PC-3 (cell line): ENCODE measurements around the gene NLGN1. TPM values are rescaled to one million over a fixed set of nuclear protein-coding genes. Genes with fewer than 3 reads are reported as not detected.
"Not testable (repeated sequence)": the region's sequence is repeated elsewhere in the genome, so short reads cannot be mapped to it uniquely, and the experiment has no call there.

Experiments
- ATAC-seq: fragments of 200-7000 bp; cut with Tn5 transposase; 2 replicates; pipeline ENCODE4 v1.9.1; 2020; ENCODE audit warnings: mild to moderate bottlenecking, moderate library complexity
- Bru-seq: library from RNA; stranded (reverse); fragments of 400-500 nt; gene quantifications from one replicate; lab custom pipeline; 2021; lab: Mats Ljungman, UMichigan
- BruChase-seq, 2 experiments: library from RNA; stranded (reverse); fragments of 400-500 nt; gene quantifications; one replicate each; lab custom pipeline; 2021; lab: Mats Ljungman, UMichigan
- BruUV-seq: library from RNA; stranded (reverse); fragments of 400-500 nt; replicated peaks from 2 replicates; lab custom pipeline; 2021; lab: Mats Ljungman, UMichigan
- CTCF ChIA-PET: fragments of 300-600 bp; sonication (Branson Sonifier 250); formaldehyde crosslinking; loops from one replicate; lab custom pipeline; 2022; ENCODE audit warnings: antibody characterized with exemption; lab: Charles Lee
- POLR2A ChIA-PET: fragments of 300-600 bp; sonication (Branson Sonifier 250); formaldehyde crosslinking; loops from one replicate; lab custom pipeline; 2022; ENCODE audit warnings: antibody characterized with exemption; ENCODE audit not compliant: unreplicated experiment; lab: Charles Lee
- DNase-seq: peaks from one replicate; pipeline ENCODE4 v3.0.0-alpha.2; 2015
- H2AFZ ChIP-seq: fragments of 300-600 bp; sonication (generic); 2 replicates; pipeline ENCODE4 v1.6.0; 2016; ENCODE audit warnings: antibody characterized with exemption, low read length
- H3F3A ChIP-seq: fragments of 300-600 bp; sonication (generic); one replicate; pipeline ENCODE4 v1.6.0; 2017; ENCODE audit warnings: antibody characterized with exemption, low read length, control low read depth, mild to moderate bottlenecking; ENCODE audit not compliant: unreplicated experiment
- H3K27ac ChIP-seq: fragments of 300-600 bp; sonication (generic); 2 replicates; pipeline ENCODE4 v1.5.1; 2016; ENCODE audit warnings: mild to moderate bottlenecking, low read length
- H3K27me3 ChIP-seq: fragments of 300-600 bp; sonication (generic); 2 replicates; pipeline ENCODE4 v1.6.1; 2016; ENCODE audit warnings: low read length, mixed read lengths
- H3K36me3 ChIP-seq: fragments of 300-600 bp; sonication (generic); 2 replicates; pipeline ENCODE4 v1.6.1; 2016; ENCODE audit warnings: low read depth, mixed run types, low read length, mixed read lengths
- H3K4me1 ChIP-seq: fragments of 300-600 bp; sonication (generic); 2 replicates; pipeline ENCODE4 v1.5.1; 2016; ENCODE audit warnings: low read length; ENCODE audit not compliant: insufficient read depth
- H3K4me2 ChIP-seq: fragments of 300-600 bp; sonication (generic); 2 replicates; pipeline ENCODE4 v1.6.0; 2016; ENCODE audit warnings: low read length
- H3K4me3 ChIP-seq: fragments of 300-600 bp; sonication (generic); 2 replicates; pipeline ENCODE4 v1.5.1; 2016; ENCODE audit warnings: mild to moderate bottlenecking, low read length, mixed read lengths
- H3K79me2 ChIP-seq: fragments of 300-600 bp; sonication (generic); 2 replicates; pipeline ENCODE4 v1.6.1; 2017; ENCODE audit warnings: low read length, mixed read lengths
- H3K9ac ChIP-seq: fragments of 300-600 bp; sonication (generic); 2 replicates; pipeline ENCODE4 v1.6.0; 2016; ENCODE audit warnings: mild to moderate bottlenecking, low read length
- H3K9me2 ChIP-seq: fragments of 300-600 bp; sonication (generic); replicated peaks from 2 replicates; pipeline ENCODE4 v1.6.1; 2016; ENCODE audit warnings: mixed run types, low read length, mixed read lengths
- H3K9me3 ChIP-seq: fragments of 300-600 bp; sonication (generic); 2 replicates; pipeline ENCODE4 v1.6.1; 2016; ENCODE audit warnings: low read length, mixed read lengths
- H4K20me1 ChIP-seq: fragments of 300-600 bp; sonication (generic); 2 replicates; pipeline ENCODE4 v1.6.1; 2016; ENCODE audit warnings: low read length, mixed read lengths
- EZH2 ChIP-seq: fragments of 300-600 bp; sonication (generic); IDR thresholded peaks from one replicate; pipeline ENCODE4 v1.6.1; 2017; ENCODE audit warnings: antibody characterized with exemption, mild to moderate bottlenecking, low read length; ENCODE audit not compliant: unreplicated experiment
- EZH2phosphoT487 ChIP-seq: fragments of 300-600 bp; sonication (generic); IDR thresholded peaks from 2 replicates; pipeline ENCODE4 v1.6.1; 2018; ENCODE audit warnings: mild to moderate bottlenecking, antibody characterized with exemption, low read length, borderline replicate concordance
- intact Hi-C: fragments of 100-400 bp; cut with micrococcal nuclease; formaldehyde crosslinking; loops from 2 replicates; pipeline ENCODE4 v1.9.0; 2023
- long read RNA-seq: library from polyadenylated mRNA; unstranded; transcript quantifications from one replicate; pipeline ENCODE4 v2.0.0, GENCODE V29; 2021; ENCODE audit not compliant: unreplicated experiment
- total RNA-seq: library from RNA; depleted of rRNA; stranded (reverse); fragments of >200 nt; gene quantifications from 2 replicates; pipeline ENCODE4 v1.2.3, GENCODE V29; 2014; rRNA removed
- TF ChIP-seq, protein P1 (sequence below): fragments of 300-600 bp; sonication (generic); conservative IDR thresholded peaks from 2 replicates; pipeline ENCODE4 v1.5.1; 2017; ENCODE audit warnings: antibody characterized with exemption, low read depth, mild to moderate bottlenecking, low read length

NLGN1 gene
- total RNA-seq (0.77 and 0.92 TPM in 2 replicates), Bru-seq, nascent RNA (percentile 13 among the genes with signal in this experiment), BruChase-seq, experiment 1, labeled RNA remaining after a 6-hour chase (percentile 9 among the genes with signal in this experiment), BruChase-seq, experiment 2, labeled RNA remaining after a 2-hour chase (percentile 15 among the genes with signal in this experiment)
- long read RNA-seq: 0 reads

DNA sequence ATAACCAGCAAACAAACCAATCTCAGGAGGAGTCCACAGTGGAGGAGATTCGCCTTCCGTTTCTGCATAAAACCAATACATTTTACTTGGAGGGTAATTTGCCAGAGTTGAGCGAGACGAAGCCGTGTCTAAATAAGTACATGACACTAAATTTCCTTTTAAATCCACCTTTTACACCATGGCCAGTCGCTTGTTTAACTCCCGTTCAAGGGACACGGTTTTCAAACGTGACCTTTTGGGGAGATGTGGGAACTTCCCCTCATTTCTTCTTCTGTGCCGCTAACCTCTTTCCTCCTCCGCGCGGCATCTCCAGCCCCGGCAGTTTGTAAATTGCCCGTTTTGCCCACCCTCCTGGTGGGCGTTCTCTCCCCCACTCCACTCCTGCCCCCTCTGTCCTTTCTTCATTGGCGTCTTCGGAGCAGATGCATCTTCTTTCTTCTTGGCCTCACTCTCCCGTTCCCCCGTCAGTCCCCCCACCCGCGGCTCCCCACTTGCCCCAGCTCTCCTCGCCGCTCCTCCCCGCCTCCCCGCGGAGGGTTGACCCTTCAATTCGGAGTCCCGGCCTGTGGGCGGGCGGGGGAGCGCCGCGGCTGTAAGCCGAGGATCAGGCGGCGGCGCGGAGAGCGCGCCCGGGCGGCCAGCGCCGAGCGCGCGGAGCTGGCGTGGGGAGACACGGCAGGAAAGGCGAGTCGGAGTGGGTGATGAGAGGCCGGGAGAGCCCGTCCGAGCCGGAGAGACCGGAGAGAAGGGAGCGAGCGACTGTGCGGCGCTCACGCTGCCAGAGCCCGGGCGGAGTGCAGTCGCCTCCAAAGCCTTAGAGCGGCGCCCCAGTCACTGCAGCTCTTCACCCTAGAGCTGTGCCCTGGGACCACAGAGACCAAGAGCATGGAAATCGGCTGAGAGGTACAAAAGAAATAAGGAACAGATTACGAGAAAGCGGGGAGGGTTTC lies at the start of gene NLGN1:
Gene NLGN1 (plus strand): TSS at position 584 of the 950 bp plus-strand sequence.
- Histone ChIP-seq H3K9me2 (no peaks in the 10 kb centered on the region), H3K79me2 (no peaks in the 10 kb centered on the region), H3K9me3 (no peaks in the 10 kb centered on the region), H3K4me3 (peak within 1 kb of the TSS; percentile 69), H3K4me2 (peak within 1 kb of the TSS; percentile 85), H3F3A (no peaks in the 10 kb centered on the region), H2AFZ (peak within 1 kb of the TSS; percentile 82), H3K27me3 (peaks cover 89% of the 10 kb centered on the region), H4K20me1 (0 out of 2 replicates have a peak, but pooled peaks cover 4% of the 10 kb centered on the region), H3K27ac (no peak within 1 kb of the TSS), H3K36me3 (no peaks in the 10 kb centered on the region), H3K4me1 (peaks cover 14% of the 10 kb centered on the region; the same call in 1 of the 2 replicates), H3K9ac (no peak within 1 kb of the TSS)
- ChIA-PET CTCF (interaction anchor here (0.7 kb wide), 1 partner anchor 409 kb away, joined by 3 read pairs; no protein-coding TSS in a partner anchor), POLR2A (no interaction called here)
- no TSS peak for BruUV-seq
- DNase-seq (peak; percentile 17), ATAC-seq (peak; percentile 44)
- intact Hi-C loops: loop anchor here (10.0 kb wide), 1 partner anchor 563 kb away; no protein-coding TSS in a partner anchor
- TF ChIP-seq EZH2 (peak; percentile 94), EZH2phosphoT487 (peak; percentile 81; the same call in 1 of the 2 replicates)
- TF ChIP-seq, protein P1, sequence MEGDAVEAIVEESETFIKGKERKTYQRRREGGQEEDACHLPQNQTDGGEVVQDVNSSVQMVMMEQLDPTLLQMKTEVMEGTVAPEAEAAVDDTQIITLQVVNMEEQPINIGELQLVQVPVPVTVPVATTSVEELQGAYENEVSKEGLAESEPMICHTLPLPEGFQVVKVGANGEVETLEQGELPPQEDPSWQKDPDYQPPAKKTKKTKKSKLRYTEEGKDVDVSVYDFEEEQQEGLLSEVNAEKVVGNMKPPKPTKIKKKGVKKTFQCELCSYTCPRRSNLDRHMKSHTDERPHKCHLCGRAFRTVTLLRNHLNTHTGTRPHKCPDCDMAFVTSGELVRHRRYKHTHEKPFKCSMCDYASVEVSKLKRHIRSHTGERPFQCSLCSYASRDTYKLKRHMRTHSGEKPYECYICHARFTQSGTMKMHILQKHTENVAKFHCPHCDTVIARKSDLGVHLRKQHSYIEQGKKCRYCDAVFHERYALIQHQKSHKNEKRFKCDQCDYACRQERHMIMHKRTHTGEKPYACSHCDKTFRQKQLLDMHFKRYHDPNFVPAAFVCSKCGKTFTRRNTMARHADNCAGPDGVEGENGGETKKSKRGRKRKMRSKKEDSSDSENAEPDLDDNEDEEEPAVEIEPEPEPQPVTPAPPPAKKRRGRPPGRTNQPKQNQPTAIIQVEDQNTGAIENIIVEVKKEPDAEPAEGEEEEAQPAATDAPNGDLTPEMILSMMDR: no peak; the same call in 1 of the 2 replicates

DNA sequence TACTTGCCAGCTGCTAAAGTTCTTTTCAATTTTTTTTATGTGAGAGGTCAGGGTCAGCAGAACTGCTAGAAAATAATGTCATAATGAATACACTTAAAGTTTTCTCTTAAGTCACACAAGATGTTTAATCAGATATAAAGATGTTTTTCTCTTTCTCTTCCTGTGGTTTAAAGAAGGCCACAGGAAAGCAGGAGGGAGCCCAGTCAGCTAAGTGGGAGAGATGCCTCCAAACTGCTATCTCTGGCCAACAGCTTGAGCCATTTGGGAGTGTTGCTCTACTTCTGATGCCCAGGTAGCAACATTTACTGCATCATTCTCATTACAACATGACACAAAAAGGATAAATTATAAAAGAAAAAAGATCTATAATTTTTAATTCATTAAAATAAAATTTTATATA lies 45.7 kb upstream of the NLGN1 start:
- no peaks in the 10 kb centered on the region for H4K20me1 ChIP-seq
- H3K9me2 ChIP-seq: no peaks in the 10 kb centered on the region
- H3K4me1 ChIP-seq: no peaks in the 10 kb centered on the region
- H3K79me2 ChIP-seq: no peaks in the 10 kb centered on the region
- H3F3A ChIP-seq: no peaks in the 10 kb centered on the region
- H3K27me3 ChIP-seq: peaks cover 4% of the 10 kb centered on the region; the same call in 1 of the 2 replicates
- DNase-seq (no peak), ATAC-seq (no peak)
- H3K9ac ChIP-seq: no peak overlapping the region
- H3K9me3 ChIP-seq: no peaks in the 10 kb centered on the region; the same call in 1 of the 2 replicates
- no peaks in the 10 kb centered on the region for H3K36me3 ChIP-seq
- ChIA-PET CTCF (no interaction called here), POLR2A (no interaction called here)
- TF ChIP-seq EZH2phosphoT487 (no peak), EZH2 (no peak)
- TF ChIP-seq, protein P1: no peak
- no TSS peak for BruUV-seq
- no peak overlapping the region for H3K4me2 ChIP-seq
- no peak overlapping the region for H3K27ac ChIP-seq
- no peak overlapping the region for H2AFZ ChIP-seq
- no peak overlapping the region for H3K4me3 ChIP-seq
- intact Hi-C loops: no loop called here

DNA sequence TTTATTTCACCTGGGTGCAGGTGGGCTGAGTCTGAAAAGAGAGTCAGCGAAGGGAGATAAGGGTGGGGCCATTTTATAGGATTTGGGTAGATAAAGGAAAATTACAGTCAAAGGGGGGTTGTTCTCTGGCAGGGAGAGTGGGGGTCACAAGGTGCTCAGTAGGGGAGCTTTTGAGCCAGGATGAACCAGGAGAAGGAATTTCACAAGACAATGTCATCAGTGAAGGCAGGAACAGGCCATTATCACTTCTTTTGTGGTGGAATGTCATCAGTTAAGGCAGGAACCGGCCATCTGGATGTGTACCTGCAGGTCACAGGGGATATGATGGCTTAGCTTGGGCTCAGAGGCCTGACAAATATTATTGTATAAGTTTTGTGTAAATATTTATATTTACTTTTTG lies 44.4 kb upstream of the NLGN1 start:
- H3K9me3 ChIP-seq, CTCF ChIA-PET, H4K20me1 ChIP-seq, H2AFZ ChIP-seq, H3K4me3 ChIP-seq, BruUV-seq, H3K9ac ChIP-seq, POLR2A ChIA-PET, H3K4me2 ChIP-seq, DNase-seq, H3K36me3 ChIP-seq, H3K27me3 ChIP-seq, H3K27ac ChIP-seq, H3F3A ChIP-seq, H3K79me2 ChIP-seq, intact Hi-C loops, ATAC-seq, H3K4me1 ChIP-seq, H3K9me2 ChIP-seq: not testable (repeated sequence)
